ENCODE measurements around the gene MED19.
"Not testable (repeated sequence)": the region's sequence is repeated elsewhere in the genome, so short reads cannot be mapped to it uniquely, and the experiment has no call there.

MED19 gene

DNA sequence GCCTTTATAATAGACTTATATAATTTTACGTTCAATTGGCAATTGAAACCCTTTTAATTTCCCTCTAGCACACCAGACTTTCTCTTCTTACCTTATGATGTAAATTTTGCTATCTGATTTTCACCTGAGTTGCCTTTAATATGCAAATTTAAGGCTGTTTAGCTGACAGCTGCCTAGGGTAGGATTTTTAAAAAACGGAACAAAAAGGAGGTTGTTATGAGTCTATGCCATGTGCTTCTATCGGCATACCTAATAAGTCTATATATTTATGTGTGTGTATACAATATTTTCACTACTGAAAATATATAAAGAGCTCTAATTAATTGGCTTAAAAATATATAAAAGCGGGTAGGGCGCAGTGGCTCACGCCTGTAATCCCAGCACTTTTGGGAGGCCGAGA is 17.5 kb upstream of the MED19 start:
- no peak for DNase-seq (ENCODE audit: low read depth)
- no peak overlapping the region for H3K4me3 ChIP-seq (ENCODE audit: low read depth, low read length)
- no peak for TF ChIP-seq CTCF (IDR thresholded peaks at IDR 0.05; ENCODE audit: low read depth, low read length, missing control alignments)
- in situ Hi-C loops (cut with HindIII; ENCODE audit: low sequenced_read_pairs), result no loop called here

- in situ Hi-C loops (cut with HindIII; ENCODE audit: low sequenced_read_pairs), result no loop called here
- no peak for DNase-seq (ENCODE audit: low read depth)
- TF ChIP-seq CTCF (IDR thresholded peaks at IDR 0.05; ENCODE audit: low read depth, low read length, missing control alignments), result no peak
- no peak overlapping the region for H3K4me3 ChIP-seq (ENCODE audit: low read depth, low read length)
Observed at GRCh38 chr11:57728829-57729228, 16.8 kb upstream of the MED19 start.

DNA sequence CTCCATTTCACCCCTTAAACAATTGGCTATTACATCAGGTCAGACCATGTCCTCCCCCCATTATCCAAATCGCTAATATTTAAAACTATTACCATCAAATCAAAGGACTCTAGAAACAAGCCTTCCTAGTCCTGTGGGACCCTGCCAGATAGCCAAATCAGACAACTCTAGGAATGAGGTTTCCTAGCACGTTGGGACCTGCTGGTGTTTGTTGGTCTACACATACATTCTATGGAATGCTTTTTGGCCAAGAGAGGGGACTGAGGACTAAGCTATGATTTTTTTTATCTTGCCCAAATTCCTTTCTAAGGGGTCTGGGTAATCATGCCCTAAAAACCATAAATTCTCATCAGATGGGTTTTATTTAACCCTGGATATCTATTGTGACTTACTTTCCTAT is 15.2 kb upstream of the MED19 start:
- no peak for DNase-seq (ENCODE audit: low read depth)
- no peak overlapping the region for H3K4me3 ChIP-seq (ENCODE audit: low read depth, low read length)
- TF ChIP-seq CTCF (IDR thresholded peaks at IDR 0.05; ENCODE audit: low read depth, low read length, missing control alignments), result no peak
- in situ Hi-C loops (cut with HindIII; ENCODE audit: low sequenced_read_pairs), result no loop called here

DNA sequence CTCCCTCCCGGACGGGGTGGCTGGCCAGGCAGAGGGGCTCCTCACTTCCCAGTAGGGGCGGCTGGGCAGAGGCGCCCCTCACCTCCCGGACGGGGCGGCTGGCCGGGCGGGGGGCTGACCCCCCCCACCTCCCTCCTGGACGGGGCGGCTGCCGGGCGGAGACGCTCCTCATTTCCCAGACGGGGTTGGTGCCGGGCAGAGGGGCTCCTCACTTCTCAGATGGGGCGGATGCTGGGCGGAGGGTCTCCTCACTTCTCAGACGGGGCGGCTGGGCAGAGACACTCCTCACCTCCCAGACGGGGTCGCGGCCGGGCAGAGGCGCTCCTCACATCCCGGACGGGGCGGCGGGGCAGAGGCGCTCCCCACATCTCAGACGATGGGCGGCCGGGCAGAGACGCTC is 4.7 kb upstream of the MED19 start:
- not testable (repeated sequence) for DNase-seq (ENCODE audit: low read depth)

DNA sequence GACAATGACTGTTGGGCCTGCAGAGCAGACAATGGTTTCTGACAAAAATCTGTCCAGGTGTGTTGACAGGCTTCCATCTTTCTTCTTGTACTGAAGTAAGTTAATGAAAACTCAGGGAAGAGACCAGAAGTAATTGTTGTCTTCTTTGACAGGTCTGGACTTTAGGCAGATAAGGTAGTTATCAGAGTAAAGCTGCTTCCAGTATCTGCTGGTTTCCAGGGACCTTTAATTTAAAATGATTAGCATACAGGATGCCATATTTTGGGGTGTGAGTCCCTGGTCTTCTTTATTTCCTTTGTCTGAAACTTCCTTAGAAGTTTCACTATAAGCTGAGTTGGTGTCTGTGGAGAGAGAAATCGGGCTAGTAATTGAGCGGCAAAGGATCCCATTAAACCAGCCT is 1.8 kb upstream of the MED19 start:
- in situ Hi-C loops (cut with HindIII; ENCODE audit: low sequenced_read_pairs), result loop anchor here (5.0 kb wide), 1 partner anchor 98 kb away; no protein-coding TSS in a partner anchor
- no peak for DNase-seq (ENCODE audit: low read depth)
- H3K4me3 ChIP-seq (ENCODE audit: low read depth, low read length), result peak overlapping the region; percentile 100
- no peak for TF ChIP-seq CTCF (IDR thresholded peaks at IDR 0.05; ENCODE audit: low read depth, low read length, missing control alignments)

More for the DNA sequence above, 4.7 kb upstream of the MED19 start:
- H3K4me3 ChIP-seq (ENCODE audit: low read depth, low read length); in situ Hi-C loops (cut with HindIII; ENCODE audit: low sequenced_read_pairs): not testable (repeated sequence)

DNA sequence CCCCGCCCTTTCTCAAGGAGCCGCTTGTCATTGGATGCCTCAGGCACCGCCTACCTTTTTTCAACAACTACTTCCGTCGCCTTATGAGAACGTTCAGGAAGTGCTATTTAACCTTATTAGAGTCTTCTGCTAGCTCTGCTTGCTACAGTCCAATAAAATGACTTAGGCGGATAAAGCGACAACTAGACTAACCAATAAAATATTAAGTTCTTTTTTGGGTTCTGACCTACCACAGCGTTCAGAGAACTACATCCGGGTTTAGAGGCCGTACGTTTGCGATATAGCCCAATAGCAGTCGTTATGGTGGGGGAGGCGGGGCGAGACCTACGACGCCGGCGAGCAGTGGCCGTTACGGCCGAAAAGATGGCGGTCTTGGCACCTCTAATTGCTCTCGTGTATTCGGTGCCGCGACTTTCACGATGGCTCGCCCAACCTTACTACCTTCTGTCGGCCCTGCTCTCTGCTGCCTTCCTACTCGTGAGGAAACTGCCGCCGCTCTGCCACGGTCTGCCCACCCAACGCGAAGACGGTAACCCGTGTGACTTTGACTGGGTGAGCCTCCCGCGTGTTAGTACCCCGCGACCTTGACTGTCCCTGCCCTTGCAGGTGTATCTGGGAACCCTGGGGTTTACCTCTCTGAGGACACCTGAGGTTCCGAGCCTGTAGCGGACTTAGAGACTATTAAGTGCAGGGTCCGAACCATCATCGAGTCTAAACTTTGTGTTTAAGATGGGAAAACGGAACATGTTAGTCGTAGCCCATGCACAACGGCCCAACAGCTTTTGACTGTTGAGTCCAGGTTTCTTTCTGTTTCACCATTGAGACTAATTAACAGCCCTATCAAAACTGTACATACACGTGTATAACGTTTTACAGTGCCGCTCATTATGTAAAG is 488 bp upstream of the MED19 start, which contains the start of gene TMX2:
Gene TMX2, plus strand, starts transcription at position 338 of the 895 bp plus-strand sequence. Its CDS starts 26 bp downstream, at position 364.
- DNase-seq (ENCODE audit: low read depth), result peak; percentile 99
- H3K4me3 ChIP-seq (ENCODE audit: low read depth, low read length), result peak within 1 kb of the TSS; percentile 100
- no peak for TF ChIP-seq CTCF (IDR thresholded peaks at IDR 0.05; ENCODE audit: low read depth, low read length, missing control alignments)
- in situ Hi-C loops (cut with HindIII; ENCODE audit: low sequenced_read_pairs), result loop anchor here (5.0 kb wide), 1 partner anchor 100 kb away; no protein-coding TSS in a partner anchor

DNA sequence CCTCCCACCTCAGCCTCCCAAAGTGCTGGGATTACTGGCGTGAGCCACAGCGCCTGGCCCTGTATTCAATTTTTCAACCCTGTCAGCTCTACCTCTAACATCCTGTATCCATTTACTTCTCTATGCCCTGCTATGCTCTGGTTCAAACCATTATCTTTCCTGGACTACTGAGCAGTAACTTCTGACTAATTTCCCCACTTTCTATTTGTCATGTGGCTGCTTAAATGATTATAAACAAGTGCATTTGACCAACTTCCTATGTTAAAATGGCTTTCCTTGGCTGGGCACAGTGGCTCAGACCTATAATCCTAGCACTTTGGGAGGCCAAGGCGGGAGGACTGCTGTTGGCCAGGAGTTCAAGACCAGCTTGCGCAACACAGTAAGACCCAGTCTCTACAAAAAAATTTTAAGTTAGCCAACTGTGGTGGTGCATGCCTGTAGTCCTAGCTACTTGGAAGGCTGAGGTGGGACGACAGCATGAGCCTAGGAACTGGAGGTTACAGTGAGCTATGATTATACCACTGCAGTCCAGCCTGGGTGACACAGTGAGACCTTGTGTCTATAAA is 2.1 kb downstream of the MED19 start:
- H3K4me3 ChIP-seq (ENCODE audit: low read depth, low read length), result no peak overlapping the region
- in situ Hi-C loops (cut with HindIII; ENCODE audit: low sequenced_read_pairs), result loop anchor here (5.0 kb wide), 1 partner anchor 102 kb away; no protein-coding TSS in a partner anchor
- no peak for TF ChIP-seq CTCF (IDR thresholded peaks at IDR 0.05; ENCODE audit: low read depth, low read length, missing control alignments)
- DNase-seq (ENCODE audit: low read depth), result no peak

DNA sequence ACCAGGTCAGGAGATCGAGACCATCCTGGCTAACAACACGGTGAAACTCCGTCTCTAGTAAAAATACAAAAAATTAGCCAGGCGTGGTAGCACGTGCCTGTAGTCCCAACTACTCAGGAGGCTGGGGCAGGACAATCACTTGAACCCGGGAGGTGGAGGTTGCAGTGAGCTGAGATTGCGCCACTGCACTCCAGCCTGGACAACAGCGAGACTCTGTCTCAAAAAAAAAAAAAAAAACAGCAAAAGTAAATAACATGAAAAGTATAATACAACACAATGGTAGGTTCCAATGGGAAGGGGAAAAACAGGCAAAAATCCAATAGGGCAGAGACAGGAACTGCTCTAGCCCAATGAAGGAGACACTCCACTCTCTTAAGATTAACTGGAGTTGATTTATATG is 6.6 kb downstream of the MED19 start:
- DNase-seq (ENCODE audit: low read depth); in situ Hi-C loops (cut with HindIII; ENCODE audit: low sequenced_read_pairs); H3K4me3 ChIP-seq (ENCODE audit: low read depth, low read length): not testable (repeated sequence)

Measured in astrocyte of the cerebellum (primary cell).